Tibial nerve (tissue), 4 donors: ENCODE data around the gene PRCD.

Experiments
- CTCF ChIP-seq, 5 experiments: fragments of 200-600 bp in 3 of 5; fragments of 450-650 bp in 2 of 5; sonication (generic) in 3 of 5; IDR thresholded peaks; one replicate each; pipeline ENCODE4 v1.5.1; 2016 to 2019; ENCODE audit warnings: antibody characterized with exemption in 5 of 5, mild to moderate bottlenecking in 3 of 5, moderate library complexity in 2 of 5
- EP300 ChIP-seq, 2 donors: sonication (generic); formaldehyde crosslinking; IDR thresholded peaks; one replicate each; pipeline ENCODE4 v1.6.1; 2017; ENCODE audit warnings: antibody characterized with exemption in 2 of 2, mild to moderate bottlenecking in 1 of 2
- POLR2A ChIP-seq, 2 donors: fragments of 450-650 bp; IDR thresholded peaks; one replicate each; pipeline ENCODE4 v1.6.1; 2017; ENCODE audit warnings: antibody characterized with exemption in 2 of 2, mild to moderate bottlenecking in 2 of 2, moderate library complexity in 2 of 2

GRCh38 chr17:76497699-76497978 is 42.2 kb upstream of the PRCD start:
- TF ChIP-seq CTCF (IDR thresholded peaks at IDR 0.05) (no peak), EP300 (IDR thresholded peaks at IDR 0.05) (no peak), POLR2A (IDR thresholded peaks at IDR 0.05) (no peak)
